Transverse colon (tissue), 4 donors: Measurements from ENCODE around the gene SLC37A3.

ENCODE experiments used
- POLR2A ChIP-seq: fragments of 450-650 bp; IDR thresholded peaks from one replicate; pipeline ENCODE4 v1.6.1; 2016; ENCODE audit warnings: antibody characterized with exemption, mild to moderate bottlenecking, moderate library complexity
- POLR2AphosphoS5 ChIP-seq, 3 donors: sonication (generic); formaldehyde crosslinking; IDR thresholded peaks; one replicate each; pipeline ENCODE4 v1.6.1; 2016; ENCODE audit warnings: antibody characterized with exemption in 3 of 3
- TF ChIP-seq, protein P1 (sequence below), 5 experiments: fragments of 200-600 bp in 3 of 5; fragments of 450-650 bp in 2 of 5; sonication (generic) in 3 of 5; IDR thresholded peaks; 1 replicate in 2 of 5; 2 replicates in 3 of 5; pipeline ENCODE4 v1.5.1; 2016 to 2017; ENCODE audit warnings: antibody characterized with exemption in 5 of 5, inconsistent platforms in 3 of 5, mild to moderate bottlenecking in 2 of 5, moderate library complexity in 1 of 5

DNA sequence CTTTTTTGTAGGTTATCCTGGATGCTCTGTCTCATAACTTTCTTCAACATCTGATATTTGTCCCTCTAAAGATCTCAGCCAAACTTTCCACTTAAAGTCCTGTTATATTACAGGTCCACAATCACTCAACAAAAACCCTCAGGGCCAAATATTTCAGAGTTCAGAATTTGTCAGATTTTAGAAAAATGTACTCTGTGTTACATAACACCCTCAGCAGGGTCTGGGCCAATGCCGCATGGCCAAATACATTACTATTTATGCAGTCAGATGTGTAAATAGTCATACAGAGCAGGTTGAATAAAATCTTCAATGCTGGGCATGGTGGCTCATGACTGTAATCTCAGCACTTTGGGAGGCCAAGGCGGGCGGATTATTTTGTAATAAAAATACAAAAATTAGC, 17.0 kb upstream of the SLC37A3 start:
- TF ChIP-seq, protein P1, sequence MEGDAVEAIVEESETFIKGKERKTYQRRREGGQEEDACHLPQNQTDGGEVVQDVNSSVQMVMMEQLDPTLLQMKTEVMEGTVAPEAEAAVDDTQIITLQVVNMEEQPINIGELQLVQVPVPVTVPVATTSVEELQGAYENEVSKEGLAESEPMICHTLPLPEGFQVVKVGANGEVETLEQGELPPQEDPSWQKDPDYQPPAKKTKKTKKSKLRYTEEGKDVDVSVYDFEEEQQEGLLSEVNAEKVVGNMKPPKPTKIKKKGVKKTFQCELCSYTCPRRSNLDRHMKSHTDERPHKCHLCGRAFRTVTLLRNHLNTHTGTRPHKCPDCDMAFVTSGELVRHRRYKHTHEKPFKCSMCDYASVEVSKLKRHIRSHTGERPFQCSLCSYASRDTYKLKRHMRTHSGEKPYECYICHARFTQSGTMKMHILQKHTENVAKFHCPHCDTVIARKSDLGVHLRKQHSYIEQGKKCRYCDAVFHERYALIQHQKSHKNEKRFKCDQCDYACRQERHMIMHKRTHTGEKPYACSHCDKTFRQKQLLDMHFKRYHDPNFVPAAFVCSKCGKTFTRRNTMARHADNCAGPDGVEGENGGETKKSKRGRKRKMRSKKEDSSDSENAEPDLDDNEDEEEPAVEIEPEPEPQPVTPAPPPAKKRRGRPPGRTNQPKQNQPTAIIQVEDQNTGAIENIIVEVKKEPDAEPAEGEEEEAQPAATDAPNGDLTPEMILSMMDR (IDR thresholded peaks at IDR 0.05), result no peak
- no peak for TF ChIP-seq POLR2A
- TF ChIP-seq POLR2AphosphoS5 (IDR thresholded peaks at IDR 0.05), result no peak
